ENCODE results near the gene BBOX1.

DNA sequence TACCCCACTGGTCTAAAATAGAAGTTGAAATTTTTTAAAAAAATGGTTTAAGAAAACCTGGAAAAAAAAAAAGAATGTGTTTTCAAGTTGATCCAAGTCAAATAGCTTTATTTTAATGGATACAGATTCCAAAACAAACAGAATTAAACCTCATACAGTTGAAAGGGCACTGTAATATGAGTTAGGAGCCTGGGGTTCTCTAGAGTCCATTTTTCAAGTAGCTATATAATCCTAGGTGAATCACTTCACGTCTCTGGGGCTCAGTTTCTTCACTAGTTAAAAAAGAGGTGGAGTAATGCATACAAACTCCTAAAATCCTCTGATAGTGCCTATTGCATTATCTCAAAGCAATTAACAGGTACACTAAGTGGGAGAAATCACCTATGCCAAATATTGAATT, 132.9 kb downstream of the BBOX1 start:
- TF ChIP-seq BACH2 (CRISPR knock-in tag; IDR thresholded peaks at IDR 0.05; ENCODE audit: borderline replicate concordance) (no peak), RARB (CRISPR knock-in tag; IDR thresholded peaks at IDR 0.05) (no peak), ARNTL (CRISPR knock-in tag; IDR thresholded peaks at IDR 0.05; ENCODE audit: borderline replicate concordance, low read depth) (no peak), ZFP3 (CRISPR knock-in tag; IDR thresholded peaks at IDR 0.05) (no peak), SNAI2 (CRISPR knock-in tag; IDR thresholded peaks at IDR 0.05) (no peak), ZNF8 (CRISPR knock-in tag; IDR thresholded peaks at IDR 0.05) (no peak), ZFP30 (CRISPR knock-in tag; IDR thresholded peaks at IDR 0.05) (no peak)
- TF ChIP-seq, protein P1, sequence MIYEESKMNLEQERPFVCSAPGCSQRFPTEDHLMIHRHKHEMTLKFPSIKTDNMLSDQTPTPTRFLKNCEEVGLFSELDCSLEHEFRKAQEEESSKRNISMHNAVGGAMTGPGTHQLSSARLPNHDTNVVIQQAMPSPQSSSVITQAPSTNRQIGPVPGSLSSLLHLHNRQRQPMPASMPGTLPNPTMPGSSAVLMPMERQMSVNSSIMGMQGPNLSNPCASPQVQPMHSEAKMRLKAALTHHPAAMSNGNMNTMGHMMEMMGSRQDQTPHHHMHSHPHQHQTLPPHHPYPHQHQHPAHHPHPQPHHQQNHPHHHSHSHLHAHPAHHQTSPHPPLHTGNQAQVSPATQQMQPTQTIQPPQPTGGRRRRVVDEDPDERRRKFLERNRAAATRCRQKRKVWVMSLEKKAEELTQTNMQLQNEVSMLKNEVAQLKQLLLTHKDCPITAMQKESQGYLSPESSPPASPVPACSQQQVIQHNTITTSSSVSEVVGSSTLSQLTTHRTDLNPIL (CRISPR knock-in tag; IDR thresholded peaks at IDR 0.05; ENCODE audit: low read depth): no peak
- TF ChIP-seq, protein P2, sequence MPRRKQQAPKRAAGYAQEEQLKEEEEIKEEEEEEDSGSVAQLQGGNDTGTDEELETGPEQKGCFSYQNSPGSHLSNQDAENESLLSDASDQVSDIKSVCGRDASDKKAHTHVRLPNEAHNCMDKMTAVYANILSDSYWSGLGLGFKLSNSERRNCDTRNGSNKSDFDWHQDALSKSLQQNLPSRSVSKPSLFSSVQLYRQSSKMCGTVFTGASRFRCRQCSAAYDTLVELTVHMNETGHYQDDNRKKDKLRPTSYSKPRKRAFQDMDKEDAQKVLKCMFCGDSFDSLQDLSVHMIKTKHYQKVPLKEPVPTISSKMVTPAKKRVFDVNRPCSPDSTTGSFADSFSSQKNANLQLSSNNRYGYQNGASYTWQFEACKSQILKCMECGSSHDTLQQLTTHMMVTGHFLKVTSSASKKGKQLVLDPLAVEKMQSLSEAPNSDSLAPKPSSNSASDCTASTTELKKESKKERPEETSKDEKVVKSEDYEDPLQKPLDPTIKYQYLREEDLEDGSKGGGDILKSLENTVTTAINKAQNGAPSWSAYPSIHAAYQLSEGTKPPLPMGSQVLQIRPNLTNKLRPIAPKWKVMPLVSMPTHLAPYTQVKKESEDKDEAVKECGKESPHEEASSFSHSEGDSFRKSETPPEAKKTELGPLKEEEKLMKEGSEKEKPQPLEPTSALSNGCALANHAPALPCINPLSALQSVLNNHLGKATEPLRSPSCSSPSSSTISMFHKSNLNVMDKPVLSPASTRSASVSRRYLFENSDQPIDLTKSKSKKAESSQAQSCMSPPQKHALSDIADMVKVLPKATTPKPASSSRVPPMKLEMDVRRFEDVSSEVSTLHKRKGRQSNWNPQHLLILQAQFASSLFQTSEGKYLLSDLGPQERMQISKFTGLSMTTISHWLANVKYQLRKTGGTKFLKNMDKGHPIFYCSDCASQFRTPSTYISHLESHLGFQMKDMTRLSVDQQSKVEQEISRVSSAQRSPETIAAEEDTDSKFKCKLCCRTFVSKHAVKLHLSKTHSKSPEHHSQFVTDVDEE (CRISPR knock-in tag; IDR thresholded peaks at IDR 0.05): no peak
